Prostate gland (tissue), 2 donors: ENCODE results near the gene FIBCD1.
"Not testable (repeated sequence)": the region's sequence is repeated elsewhere in the genome, so short reads cannot be mapped to it uniquely, and the experiment has no call there.

Experiments used
- CTCF ChIP-seq, 4 experiments: fragments of 200-600 bp in 2 of 4; fragments of 450-650 bp in 2 of 4; sonication (generic) in 2 of 4; IDR thresholded peaks; 1 replicate in 3 of 4; 2 replicates in 1 of 4; pipeline ENCODE4 v1.5.1; 2016 to 2019; ENCODE audit warnings: antibody characterized with exemption in 4 of 4, mild to moderate bottlenecking in 2 of 4, moderate library complexity in 2 of 4
- POLR2A ChIP-seq: fragments of 450-650 bp; IDR thresholded peaks from one replicate; pipeline ENCODE4 v1.6.1; 2016; ENCODE audit warnings: antibody characterized with exemption, mild to moderate bottlenecking
- POLR2AphosphoS5 ChIP-seq: sonication (generic); formaldehyde crosslinking; IDR thresholded peaks from one replicate; pipeline ENCODE4 v1.6.1; 2017; ENCODE audit warnings: antibody characterized with exemption

DNA sequence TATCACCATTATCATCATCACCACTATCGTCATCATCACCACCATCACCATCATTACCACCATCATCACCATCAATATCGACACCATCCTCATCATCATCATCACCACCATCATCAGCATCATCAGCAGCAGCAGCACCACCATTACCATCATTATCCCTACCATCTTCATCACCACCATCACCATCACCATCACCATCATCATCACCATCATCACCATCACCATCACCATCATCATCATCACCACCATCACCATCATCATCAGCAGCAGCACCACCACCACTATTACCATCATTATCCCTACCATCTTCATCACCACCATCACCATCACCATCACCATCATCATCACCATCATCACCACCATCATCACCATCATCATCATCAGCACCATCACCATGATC lies 15.9 kb upstream of the FIBCD1 start:
- TF ChIP-seq CTCF (IDR thresholded peaks at IDR 0.05); POLR2A; POLR2AphosphoS5: not testable (repeated sequence)
